Measurements from ENCODE around the gene MATN3.

Gene MATN3

GRCh38 chr2:20052861-20053281 lies 40.4 kb upstream of the MATN3 start:
- peak overlapping the region; percentile 93 for H3K4me3 ChIP-seq (ENCODE audit: low read length)
- DNase-seq (ENCODE audit: low read depth), result peak; percentile 89

GRCh38 chr2:20052229-20052851 lies 39.9 kb upstream of the MATN3 start:
- TF ChIP-seq, protein P1, sequence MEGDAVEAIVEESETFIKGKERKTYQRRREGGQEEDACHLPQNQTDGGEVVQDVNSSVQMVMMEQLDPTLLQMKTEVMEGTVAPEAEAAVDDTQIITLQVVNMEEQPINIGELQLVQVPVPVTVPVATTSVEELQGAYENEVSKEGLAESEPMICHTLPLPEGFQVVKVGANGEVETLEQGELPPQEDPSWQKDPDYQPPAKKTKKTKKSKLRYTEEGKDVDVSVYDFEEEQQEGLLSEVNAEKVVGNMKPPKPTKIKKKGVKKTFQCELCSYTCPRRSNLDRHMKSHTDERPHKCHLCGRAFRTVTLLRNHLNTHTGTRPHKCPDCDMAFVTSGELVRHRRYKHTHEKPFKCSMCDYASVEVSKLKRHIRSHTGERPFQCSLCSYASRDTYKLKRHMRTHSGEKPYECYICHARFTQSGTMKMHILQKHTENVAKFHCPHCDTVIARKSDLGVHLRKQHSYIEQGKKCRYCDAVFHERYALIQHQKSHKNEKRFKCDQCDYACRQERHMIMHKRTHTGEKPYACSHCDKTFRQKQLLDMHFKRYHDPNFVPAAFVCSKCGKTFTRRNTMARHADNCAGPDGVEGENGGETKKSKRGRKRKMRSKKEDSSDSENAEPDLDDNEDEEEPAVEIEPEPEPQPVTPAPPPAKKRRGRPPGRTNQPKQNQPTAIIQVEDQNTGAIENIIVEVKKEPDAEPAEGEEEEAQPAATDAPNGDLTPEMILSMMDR (IDR thresholded peaks at IDR 0.05; ENCODE audit: insufficient read depth, low read depth, low read length, missing control alignments), result no peak
- peak overlapping the region; percentile 93 for H3K4me3 ChIP-seq (ENCODE audit: low read length)
- peak; percentile 70 for DNase-seq (ENCODE audit: low read depth)

More at GRCh38 chr2:20052861-20053281, 40.4 kb upstream of the MATN3 start:
- TF ChIP-seq, protein P1 (IDR thresholded peaks at IDR 0.05; ENCODE audit: insufficient read depth, low read depth, low read length, missing control alignments), result no peak

GRCh38 chr2:20051532-20052228 lies 39.2 kb upstream of the MATN3 start, which contains the start of gene LAPTM4A:
TSS of gene LAPTM4A (minus strand) at chr2:20051628. CDS start at chr2:20051520, 108 bp downstream.
- DNase-seq (ENCODE audit: low read depth), result peak; percentile 100
- peak within 1 kb of the TSS; percentile 93 for H3K4me3 ChIP-seq (ENCODE audit: low read length)
- TF ChIP-seq, protein P1 (IDR thresholded peaks at IDR 0.05; ENCODE audit: insufficient read depth, low read depth, low read length, missing control alignments), result no peak

DNA sequence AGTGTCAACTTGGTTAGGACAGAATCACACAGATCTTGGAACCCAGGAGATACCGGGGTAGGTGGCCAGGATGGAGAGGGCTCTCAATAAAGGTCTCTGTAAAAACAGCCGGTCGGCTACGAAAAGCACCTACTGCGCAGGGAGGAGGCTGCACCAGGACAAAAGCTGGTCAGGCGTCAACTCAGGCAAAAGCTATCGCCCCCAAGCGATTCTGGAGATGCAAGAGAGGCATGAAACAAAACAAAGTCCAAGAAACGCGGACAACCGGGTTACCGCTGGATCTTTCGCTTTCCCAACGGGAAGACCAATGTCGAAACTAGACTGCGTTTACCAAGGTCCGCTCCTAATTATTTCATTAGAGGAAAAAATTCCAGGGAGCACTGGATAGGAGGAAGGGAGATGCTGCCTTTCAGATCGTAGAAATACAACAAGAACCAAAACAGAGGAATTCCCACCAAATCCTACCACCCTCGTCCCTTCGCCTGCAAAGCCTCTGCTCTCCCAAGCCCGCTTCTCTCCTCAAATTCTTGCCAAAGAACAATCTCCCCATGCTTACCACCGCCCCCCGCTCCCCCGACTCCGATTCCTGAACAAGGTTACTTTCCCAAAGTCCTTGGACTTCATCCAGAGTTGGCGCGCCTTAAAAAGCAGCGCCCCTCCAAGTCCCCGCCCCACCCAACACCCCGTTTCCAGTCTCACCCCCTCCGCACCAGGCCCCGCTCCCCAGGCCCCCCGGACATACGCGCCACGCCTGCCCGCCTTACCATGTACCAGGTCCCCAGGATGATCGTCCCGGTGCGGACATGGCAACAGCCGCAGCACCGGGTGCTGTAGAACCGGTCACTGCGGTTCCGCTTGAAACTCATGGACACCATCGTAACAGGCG lies 38.4 kb upstream of the MATN3 start:
- peak; percentile 59 for DNase-seq (ENCODE audit: low read depth)
- TF ChIP-seq, protein P1 (IDR thresholded peaks at IDR 0.05; ENCODE audit: insufficient read depth, low read depth, low read length, missing control alignments), result no peak
- peak overlapping the region; percentile 93 for H3K4me3 ChIP-seq (ENCODE audit: low read length)

DNA sequence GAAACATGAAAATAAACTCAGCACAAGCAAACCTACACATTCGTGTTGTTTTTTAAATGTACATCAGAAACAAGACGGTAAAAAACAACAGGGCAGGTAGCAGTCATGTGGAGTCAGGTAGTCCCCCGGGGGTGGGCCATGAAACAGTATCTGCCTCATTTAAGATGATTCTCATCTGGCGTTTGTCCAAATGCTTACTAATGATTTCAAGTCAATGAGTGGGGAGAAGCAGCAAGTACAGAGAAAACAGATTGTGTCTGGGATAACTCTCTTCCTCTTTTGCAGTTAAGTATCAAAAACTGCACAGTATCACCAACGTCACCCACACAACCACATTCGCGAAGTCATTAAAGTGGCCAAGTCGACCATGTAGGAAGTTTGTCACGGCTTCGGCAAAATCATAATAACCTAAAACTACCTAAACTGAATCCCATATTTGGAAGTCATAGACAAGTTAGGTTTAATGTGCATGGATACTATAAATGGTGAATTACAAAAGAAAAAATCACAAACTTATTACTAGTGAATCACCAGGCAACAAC lies 37.7 kb upstream of the MATN3 start:
- DNase-seq (ENCODE audit: low read depth), result peak; percentile 90
- TF ChIP-seq, protein P1 (IDR thresholded peaks at IDR 0.05; ENCODE audit: insufficient read depth, low read depth, low read length, missing control alignments), result no peak
- H3K4me3 ChIP-seq (ENCODE audit: low read length), result peak overlapping the region; percentile 93

GRCh38 chr2:20049637-20050036 lies 37.2 kb upstream of the MATN3 start:
- TF ChIP-seq, protein P1 (IDR thresholded peaks at IDR 0.05; ENCODE audit: insufficient read depth, low read depth, low read length, missing control alignments), result no peak
- peak overlapping the region; percentile 93 for H3K4me3 ChIP-seq (ENCODE audit: low read length)
- peak; percentile 59 for DNase-seq (ENCODE audit: low read depth)

All from epithelial cell of esophagus (primary cell).